Breast epithelium (tissue), 3 donors: ENCODE results near the gene R3HDML.

Experiments used
- POLR2A ChIP-seq: fragments of 450-650 bp; IDR thresholded peaks from one replicate; pipeline ENCODE4 v1.6.1; 2016; ENCODE audit warnings: antibody characterized with exemption, mild to moderate bottlenecking, moderate library complexity
- TF ChIP-seq, protein P1 (sequence below), 3 donors: fragments of 450-650 bp; IDR thresholded peaks; one replicate each; pipeline ENCODE4 v1.5.1; 2016 to 2017; ENCODE audit warnings: antibody characterized with exemption in 3 of 3, mild to moderate bottlenecking in 3 of 3, moderate library complexity in 3 of 3

DNA sequence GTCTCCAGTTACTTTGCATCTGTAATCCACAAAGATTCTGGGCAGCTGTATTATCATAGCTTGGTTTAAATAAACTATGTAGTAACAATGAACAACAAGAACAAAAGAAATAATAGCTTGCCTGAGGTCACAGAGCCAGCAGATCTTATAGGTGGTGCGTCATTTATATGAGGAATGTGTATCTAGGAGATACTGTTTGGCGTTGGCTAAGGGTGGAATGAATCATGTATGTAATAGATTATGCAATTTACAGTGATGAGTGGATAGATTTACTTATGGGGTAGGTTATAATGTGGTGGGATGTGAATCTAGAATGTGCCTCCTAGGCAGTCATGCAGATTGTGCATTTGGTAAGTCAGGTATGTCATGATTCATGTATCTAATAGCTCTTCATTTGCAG is 61.5 kb downstream of the R3HDML start:
- TF ChIP-seq, protein P1, sequence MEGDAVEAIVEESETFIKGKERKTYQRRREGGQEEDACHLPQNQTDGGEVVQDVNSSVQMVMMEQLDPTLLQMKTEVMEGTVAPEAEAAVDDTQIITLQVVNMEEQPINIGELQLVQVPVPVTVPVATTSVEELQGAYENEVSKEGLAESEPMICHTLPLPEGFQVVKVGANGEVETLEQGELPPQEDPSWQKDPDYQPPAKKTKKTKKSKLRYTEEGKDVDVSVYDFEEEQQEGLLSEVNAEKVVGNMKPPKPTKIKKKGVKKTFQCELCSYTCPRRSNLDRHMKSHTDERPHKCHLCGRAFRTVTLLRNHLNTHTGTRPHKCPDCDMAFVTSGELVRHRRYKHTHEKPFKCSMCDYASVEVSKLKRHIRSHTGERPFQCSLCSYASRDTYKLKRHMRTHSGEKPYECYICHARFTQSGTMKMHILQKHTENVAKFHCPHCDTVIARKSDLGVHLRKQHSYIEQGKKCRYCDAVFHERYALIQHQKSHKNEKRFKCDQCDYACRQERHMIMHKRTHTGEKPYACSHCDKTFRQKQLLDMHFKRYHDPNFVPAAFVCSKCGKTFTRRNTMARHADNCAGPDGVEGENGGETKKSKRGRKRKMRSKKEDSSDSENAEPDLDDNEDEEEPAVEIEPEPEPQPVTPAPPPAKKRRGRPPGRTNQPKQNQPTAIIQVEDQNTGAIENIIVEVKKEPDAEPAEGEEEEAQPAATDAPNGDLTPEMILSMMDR (IDR thresholded peaks at IDR 0.05), result no peak
- TF ChIP-seq POLR2A, result no peak
